Measurements from ENCODE around the gene KCNB1.
"Not testable (repeated sequence)": the region's sequence is repeated elsewhere in the genome, so short reads cannot be mapped to it uniquely, and the experiment has no call there.

KCNB1 gene

DNA sequence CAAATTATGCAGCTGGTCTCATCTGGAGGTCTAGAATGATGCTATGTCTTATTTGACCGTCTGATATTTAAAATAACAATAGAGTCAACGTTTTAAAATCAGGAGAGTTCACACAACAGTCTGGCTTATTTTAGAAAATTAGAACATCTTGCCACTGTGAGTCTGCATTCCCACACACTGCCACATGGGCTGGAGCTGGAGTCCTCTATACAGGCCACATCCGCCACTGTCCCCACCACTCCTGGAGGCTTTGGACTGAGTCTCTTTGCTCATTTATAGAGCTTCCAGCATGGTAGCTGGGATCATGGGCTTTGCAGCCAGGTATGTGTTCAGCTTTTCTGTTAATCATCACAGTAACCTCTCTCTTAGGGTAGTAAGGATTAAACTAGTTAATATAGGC is 135.8 kb downstream of the KCNB1 start:
- no peak for DNase-seq

- DNase-seq, result no peak
These were observed 136.9 kb downstream of the KCNB1 start for GRCh38 chr20:49345524-49345923.

- DNase-seq, result no peak
These were observed 137.5 kb downstream of the KCNB1 start for GRCh38 chr20:49344975-49345374.

DNA sequence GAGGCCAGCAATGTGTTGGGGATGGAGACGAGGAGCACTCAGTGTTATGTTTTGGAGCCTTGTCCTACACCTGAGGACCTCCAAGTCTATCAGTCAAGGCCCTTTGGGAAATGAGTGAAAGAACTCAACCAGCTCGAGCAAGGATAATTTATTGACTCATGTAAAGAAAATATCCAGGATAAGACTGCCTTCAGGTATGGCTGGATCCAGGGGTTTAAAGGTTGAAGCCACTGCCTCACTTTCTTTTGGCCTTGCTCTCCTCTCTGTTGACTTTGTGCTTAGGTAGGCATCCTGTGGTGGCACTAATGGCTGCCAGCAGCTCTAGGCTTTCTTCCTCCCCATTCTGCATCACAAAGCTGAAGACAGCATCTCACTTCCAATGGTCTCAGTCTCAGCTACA is 138.3 kb downstream of the KCNB1 start:
- DNase-seq, result no peak

DNA sequence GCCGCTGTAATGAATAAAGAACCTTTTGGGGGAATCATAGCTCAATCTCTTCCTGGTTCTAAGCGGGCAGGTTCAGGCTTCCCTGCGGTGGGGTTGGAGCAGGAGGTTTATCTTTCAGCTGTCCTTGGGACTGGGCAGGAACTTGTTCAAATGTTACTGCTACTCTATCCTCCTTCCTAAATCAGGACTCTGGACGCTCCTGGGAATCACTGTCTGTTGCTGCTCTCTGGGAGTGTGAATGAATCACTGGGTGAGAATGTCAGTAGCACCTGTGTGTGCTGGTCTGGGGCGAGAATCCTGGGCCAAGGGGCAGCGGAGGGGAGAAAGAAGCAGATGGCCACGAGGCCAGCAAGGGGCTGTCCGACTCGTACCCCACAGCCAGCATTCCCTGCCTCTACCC is 139.2 kb downstream of the KCNB1 start:
- DNase-seq, result no peak

- DNase-seq, result no peak
These were observed 142.1 kb downstream of the KCNB1 start for GRCh38 chr20:49340161-49340966.

DNA sequence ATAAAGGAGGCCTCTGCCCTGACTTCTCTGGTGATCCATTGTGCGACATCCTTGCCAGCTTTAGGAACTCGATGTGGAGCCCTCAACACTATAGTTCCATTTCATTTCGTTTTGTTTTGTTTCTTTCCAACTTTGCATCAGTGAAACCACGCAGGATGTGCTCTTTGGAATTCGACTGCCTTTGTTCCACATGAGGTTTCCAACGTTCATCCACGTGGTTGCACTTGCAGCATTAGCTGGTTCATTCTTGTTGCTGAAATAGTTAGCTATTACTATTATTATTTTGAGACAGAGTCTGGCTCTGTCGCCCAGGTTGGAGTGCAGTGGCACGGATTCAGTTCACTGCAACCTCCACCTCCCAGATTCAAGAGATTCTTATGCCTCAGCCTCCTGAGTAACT is 143.3 kb downstream of the KCNB1 start:
- DNase-seq, result no peak

GRCh38 chr20:49338061-49338460 is 144.4 kb downstream of the KCNB1 start:
- DNase-seq, result no peak

- DNase-seq, result no peak
These were observed 145.1 kb downstream of the KCNB1 start for GRCh38 chr20:49337357-49337756.

DNA sequence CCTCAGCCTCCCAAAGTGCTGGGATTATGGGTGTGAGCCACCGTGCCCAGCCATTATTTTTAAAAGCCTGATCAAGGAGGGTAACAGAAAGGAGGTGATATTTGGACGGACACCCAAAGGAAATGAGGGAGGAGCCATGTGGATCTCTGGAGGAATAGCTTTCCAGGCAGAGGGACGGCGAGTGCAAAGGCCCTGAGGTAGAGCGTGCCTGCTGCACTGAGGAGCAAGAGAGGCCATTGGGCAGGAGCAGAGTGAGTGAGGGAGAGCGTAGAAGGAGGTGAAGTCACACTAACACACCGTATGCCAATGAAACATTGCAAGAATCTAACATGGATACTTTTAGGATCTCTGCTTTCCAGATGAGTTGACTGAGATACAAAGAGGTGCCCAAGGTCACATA is 145.7 kb downstream of the KCNB1 start:
- DNase-seq, result no peak

- DNase-seq, result no peak
These were observed 147.0 kb downstream of the KCNB1 start for GRCh38 chr20:49335476-49335875.

GRCh38 chr20:49330701-49331615 is 151.5 kb downstream of the KCNB1 start:
- no peak for DNase-seq

- DNase-seq, result no peak
These were observed 153.7 kb downstream of the KCNB1 start for GRCh38 chr20:49328790-49329189.

DNA sequence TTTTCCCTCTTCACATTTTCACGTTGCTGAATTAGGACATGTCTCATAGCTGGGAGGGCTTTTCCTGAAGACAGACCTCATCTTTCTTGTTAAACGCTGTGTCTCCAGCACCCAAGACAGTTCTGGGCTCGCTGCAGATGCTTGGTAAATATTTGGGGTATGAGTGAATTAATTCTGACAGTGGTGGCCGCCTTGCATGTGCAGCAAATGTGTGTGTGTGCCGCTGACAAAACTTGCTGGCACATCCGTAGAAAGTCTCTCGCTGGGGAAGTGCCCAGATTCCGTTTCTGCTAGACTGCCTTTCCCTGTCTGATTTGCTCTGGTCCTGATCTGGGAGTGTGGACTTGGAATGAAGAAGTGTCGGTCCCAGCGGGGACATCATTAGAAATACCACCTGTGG is 156.4 kb downstream of the KCNB1 start:
- DNase-seq, result no peak

- no peak for DNase-seq
These were observed 158.2 kb downstream of the KCNB1 start for GRCh38 chr20:49324306-49324705.

DNA sequence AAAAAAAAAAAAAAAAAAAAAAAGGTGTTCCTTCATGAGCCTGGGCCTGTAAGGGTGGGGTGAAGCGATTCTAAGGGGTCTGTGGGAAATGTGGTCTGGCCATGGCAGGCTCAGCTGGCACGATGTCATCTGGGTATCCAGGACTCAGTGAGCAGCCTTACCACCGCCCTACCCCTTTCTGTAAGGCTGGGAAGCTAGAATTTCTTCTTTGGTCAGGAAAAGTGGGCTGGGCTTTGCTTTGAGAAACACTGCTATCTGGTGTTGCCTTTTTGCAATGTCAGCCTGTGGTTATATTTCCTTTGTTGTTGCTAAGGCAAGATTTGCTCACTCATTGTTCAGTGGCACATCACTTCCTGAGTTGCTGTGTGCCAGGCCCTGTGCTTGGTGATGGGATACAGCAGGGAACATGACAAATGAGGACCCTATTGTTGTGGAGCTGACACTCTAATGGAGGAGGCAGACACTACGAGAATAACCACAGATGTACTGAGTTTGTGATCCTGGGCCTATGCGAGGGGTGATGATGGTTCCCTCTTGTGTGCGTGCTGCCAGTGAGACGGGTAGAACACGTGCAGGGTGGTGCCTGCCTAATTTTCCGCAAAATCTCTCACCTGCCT is 158.7 kb downstream of the KCNB1 start:
- DNase-seq, result peak in 4 of 6 experiments; percentile 3 to 27 (median 14)

DNA sequence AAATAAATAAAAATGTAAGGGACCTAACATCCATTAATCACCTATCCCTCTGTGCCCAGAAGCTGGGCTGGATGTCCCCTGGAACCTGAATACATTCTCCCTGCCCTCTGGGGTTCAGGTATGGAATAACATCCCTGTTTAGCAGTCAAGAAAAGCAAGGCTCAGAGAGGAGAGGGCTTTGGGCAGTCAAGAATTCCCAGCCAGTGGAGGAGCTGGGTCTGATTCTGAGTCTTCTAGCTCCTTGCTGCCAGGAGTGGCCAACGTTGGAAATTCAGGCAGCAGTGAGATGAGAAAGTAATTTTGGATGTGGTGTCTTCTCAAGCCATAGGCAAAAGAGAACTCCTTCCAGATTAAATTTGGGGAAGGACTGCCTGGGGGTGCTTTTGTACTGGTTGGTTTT is 162.0 kb downstream of the KCNB1 start:
- DNase-seq, result no peak

DNA sequence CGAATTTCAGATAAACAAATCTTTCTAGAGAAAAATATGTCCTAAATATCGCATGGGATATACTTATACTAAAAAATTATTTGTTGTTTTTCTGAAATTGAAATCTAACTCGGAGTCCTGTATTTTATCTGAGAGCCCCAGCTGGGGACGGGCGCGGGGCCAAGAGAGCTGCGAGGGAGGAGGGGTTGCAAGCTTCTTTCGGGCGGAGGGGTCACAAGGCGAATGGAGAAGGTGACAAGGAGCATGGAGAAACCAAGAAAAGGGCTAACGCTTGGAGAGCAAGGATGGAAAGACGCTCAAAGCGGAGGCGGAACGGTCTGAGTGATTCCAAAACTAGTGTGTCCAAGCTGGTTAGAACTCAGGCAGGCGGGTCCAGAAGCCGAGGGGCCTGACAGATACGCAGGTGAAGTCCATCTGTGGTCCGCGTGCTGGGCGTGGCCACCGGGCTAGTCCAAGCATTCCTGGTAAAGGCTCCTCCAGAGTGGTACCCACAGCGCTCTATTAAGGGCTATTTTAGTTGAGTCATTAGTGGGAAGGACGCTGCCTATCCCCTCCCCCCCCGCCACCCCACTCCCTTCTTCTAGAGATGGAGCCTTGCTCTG is 163.2 kb downstream of the KCNB1 start:
- DNase-seq, result no peak

DNA sequence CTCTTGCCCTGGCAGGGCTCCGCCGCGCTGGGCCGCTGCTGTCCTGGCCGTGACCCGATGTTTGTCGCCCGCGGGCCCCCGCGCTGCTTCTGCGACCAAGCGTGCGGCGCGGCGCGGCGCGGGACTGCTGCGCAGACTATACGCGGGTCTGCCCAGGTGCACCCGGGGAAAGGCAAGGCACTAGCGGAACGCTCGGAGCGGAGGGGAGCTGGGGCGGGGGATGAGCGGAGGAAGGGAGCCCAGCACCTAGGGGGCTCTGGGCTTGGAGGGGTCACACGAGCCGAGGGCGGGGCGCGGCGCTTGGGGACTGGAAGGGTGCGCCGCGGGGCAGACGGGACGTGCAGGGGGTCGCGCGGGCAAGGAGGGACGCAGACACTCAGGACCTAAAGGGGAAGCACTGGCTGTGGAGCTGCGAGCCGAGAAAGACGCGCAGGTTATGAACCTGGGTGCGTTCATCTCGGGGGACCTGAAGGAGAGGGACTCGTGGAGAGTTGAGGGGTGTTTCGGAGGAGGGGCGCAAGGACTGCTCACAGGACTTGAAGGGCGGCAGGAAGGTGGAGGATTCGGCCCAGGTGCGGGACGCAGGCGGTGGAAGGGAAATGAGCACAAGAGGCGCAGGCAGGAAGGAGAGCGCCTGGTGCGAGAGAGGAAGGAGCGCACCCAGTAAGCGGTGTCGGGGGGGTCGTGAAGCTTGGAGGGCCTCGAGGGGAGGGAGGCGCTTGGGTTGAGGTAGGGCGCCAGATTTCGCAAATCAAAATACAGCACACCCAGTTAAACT is 163.8 kb downstream of the KCNB1 start:
- peak in 1 of 6 experiments; percentile 7 for DNase-seq

DNA sequence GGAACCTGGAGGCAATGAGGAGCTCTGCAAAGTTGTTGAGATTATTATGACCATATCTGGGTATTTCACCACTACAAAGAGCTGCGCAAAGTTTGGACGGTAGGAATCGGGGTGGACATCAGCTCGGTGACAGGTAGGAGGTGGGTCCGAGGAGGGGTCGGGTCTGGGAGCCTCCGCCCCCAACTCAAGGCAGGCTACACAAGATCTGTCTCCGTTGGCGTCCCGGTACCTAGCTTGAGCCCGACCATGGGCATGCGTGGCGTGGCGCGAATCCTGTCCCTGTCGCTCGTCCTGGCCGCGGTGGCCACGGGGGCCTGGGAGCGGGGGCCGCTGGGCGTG is 164.4 kb downstream of the KCNB1 start:
- DNase-seq, result no peak

DNA sequence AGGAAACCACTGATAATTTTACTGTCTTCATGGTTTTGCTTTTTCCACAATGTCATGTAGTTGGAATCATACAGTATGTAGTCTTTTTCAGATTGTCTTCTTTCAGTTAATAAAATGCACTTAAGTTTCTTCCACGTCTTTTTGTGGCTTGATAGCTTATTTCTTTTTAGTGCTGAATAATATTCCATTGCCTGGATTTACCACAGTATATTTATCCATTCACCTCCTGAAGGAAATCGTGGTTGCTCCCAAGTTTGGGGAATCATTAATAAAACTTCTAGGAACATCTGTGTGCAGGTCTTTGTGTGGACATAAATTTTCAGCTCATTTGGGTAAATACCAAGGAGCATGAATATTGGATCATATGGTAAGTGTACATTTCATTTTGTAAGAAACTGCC is 165.8 kb downstream of the KCNB1 start:
- DNase-seq, result no peak

DNA sequence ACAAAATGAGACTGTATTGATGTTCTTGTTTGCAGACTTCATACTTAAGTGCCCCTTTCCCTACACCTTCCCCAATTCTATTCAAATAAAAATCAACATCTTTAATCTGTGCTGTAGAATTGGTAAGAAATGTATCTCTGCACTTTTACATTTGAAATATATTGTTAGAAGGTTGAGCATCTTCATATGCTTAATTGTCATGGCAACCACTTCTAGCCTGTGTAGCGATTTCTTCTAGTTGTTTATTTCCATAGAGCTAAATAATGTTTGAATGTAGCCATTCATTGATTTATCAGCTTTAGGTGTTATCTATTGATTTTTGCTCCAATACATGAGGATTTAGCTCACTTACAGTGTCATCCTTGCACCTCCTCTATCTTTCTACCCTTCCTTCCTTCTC is 166.9 kb downstream of the KCNB1 start:
- DNase-seq, result no peak

GRCh38 chr20:49314052-49314451 is 168.4 kb downstream of the KCNB1 start:
- DNase-seq, result not testable (repeated sequence)
